K562 (cell line): ENCODE data around the gene GRIN2A. TPM values are rescaled to one million over a fixed set of nuclear protein-coding genes. Genes with fewer than 3 reads are reported as not detected.

ENCODE experiments used
- ATAC-seq: fragments of 200-7000 bp; cut with Tn5 transposase; 3 replicates; pipeline ENCODE4 v1.9.1; 2020; ENCODE audit warnings: moderate library complexity
- BruUV-seq: library from RNA; stranded (reverse); fragments of 400-500 nt; replicated peaks from 2 replicates; lab custom pipeline; 2021; lab: Mats Ljungman, UMichigan
- CTCF ChIA-PET: fragments of 300-600 bp; formaldehyde crosslinking; extraction: SDS; loops from one replicate; lab custom pipeline; 2021; ENCODE audit warnings: low intra/inter-chr PET ratio; lab: Yijun Ruan, JAX
- POLR2A ChIA-PET: fragments of 300-600, 350-650 bp; sonication (Branson Sonifier 250); formaldehyde crosslinking; extraction: SDS; loops from one replicate; lab custom pipeline; 2021; ENCODE audit warnings: antibody characterized with exemption, inconsistent platforms; lab: Yijun Ruan, JAX
- DNase-seq, 4 experiments: peaks; one replicate each; pipeline versions ENCODE4 v3.0.0 to v3.0.0-alpha.2; 2011 to 2018; ENCODE audit warnings: low spot score in 3 of 4, mixed read lengths in 3 of 4; ENCODE audit errors: extremely low read depth in 1 of 4
- FAIRE-seq: peaks from 2 replicates; lab custom pipeline; 2011; peaks lifted over from hg19 to GRCh38; lab: Jason Lieb, UNC
- H2AFZ ChIP-seq: 2 replicates; pipeline ENCODE4 v1.6.0; 2011; ENCODE audit warnings: low read depth, low read length, control low read depth, inconsistent platforms
- H3K27ac ChIP-seq: fragments of 200-600 bp; 3 replicates; pipeline ENCODE4 v1.8.0; 2011; ENCODE audit warnings: low read depth, mild to moderate bottlenecking, control low read depth, inconsistent platforms, low read length, moderate library complexity, mixed read lengths; ENCODE audit errors: extremely low read depth
- H3K27me3 ChIP-seq, 2 experiments: fragments of 300-600 bp in 1 of 2; 2 replicates in 1 of 2; 3 replicates in 1 of 2; pipeline versions ENCODE4 v1.6.0 to v1.8.0; 2011; ENCODE audit warnings: inconsistent platforms in 2 of 2, low read length in 2 of 2, mild to moderate bottlenecking in 1 of 2, mixed read lengths in 1 of 2, moderate library complexity in 1 of 2; ENCODE audit not compliant: control insufficient read depth in 2 of 2, insufficient read depth in 2 of 2
- H3K36me3 ChIP-seq: fragments of 300-600 bp; 3 replicates; pipeline ENCODE4 v1.8.0; 2011; ENCODE audit warnings: mild to moderate bottlenecking, low read length, inconsistent platforms; ENCODE audit not compliant: control insufficient read depth, insufficient read depth
- H3K4me1 ChIP-seq, 2 experiments: fragments of 200-600 bp in 1 of 2; replicated peaks in 1 of 2; 2 replicates in 1 of 2; 3 replicates in 1 of 2; pipeline versions ENCODE4 v1.5.1 to v1.8.0; 2011; ENCODE audit warnings: inconsistent platforms in 2 of 2, low read length in 2 of 2, mild to moderate bottlenecking in 1 of 2, mixed read lengths in 1 of 2, moderate library complexity in 1 of 2; ENCODE audit not compliant: control insufficient read depth in 2 of 2, insufficient read depth in 2 of 2
- H3K4me2 ChIP-seq: 2 replicates; pipeline ENCODE4 v1.6.1; 2011; ENCODE audit warnings: low read length, control low read depth, inconsistent platforms, mixed read lengths; ENCODE audit not compliant: insufficient read depth
- H3K4me3 ChIP-seq: fragments of 200-600 bp; sonication (generic), shearing (Covaris generic); 2 replicates; pipeline ENCODE4 v1.5.1; 2016; ENCODE audit warnings: control low read depth, inconsistent platforms
- H3K79me2 ChIP-seq: fragments of 200-600 bp; 3 replicates; pipeline ENCODE4 v1.8.0; 2011; ENCODE audit warnings: low read length, inconsistent platforms; ENCODE audit not compliant: control insufficient read depth, insufficient read depth
- H3K9ac ChIP-seq, 2 experiments: 2 replicates each; pipeline versions ENCODE4 v1.6.0 to v1.6.1; 2011; ENCODE audit warnings: low read depth in 2 of 2, low read length in 2 of 2, control low read depth in 1 of 2, inconsistent platforms in 1 of 2, mild to moderate bottlenecking in 1 of 2, mixed read lengths in 1 of 2; ENCODE audit not compliant: insufficient read depth in 1 of 2
- H3K9me1 ChIP-seq: one replicate; pipeline ENCODE4 v1.6.0; 2011; ENCODE audit warnings: inconsistent platforms, mild to moderate bottlenecking, low read length, moderate library complexity; ENCODE audit not compliant: control insufficient read depth, insufficient read depth
- H3K9me3 ChIP-seq: replicated peaks from 2 replicates; pipeline ENCODE4 v1.5.1; 2011; ENCODE audit warnings: low read depth, low read length, inconsistent platforms; ENCODE audit not compliant: control insufficient read depth, insufficient read depth
- H4K20me1 ChIP-seq: replicated peaks from 2 replicates; pipeline ENCODE4 v1.6.1; 2011; ENCODE audit warnings: low read length, inconsistent platforms, mixed read lengths; ENCODE audit not compliant: control insufficient read depth, insufficient read depth
- BRD4 ChIP-seq: fragments of 200-600 bp; sonication (generic); IDR thresholded peaks from 2 replicates; pipeline ENCODE4 v1.6.1; 2017; ENCODE audit warnings: inconsistent platforms
- CEBPG ChIP-seq, 3 experiments: fragments of 200-800 bp in 1 of 3; sonication (Bioruptor generic) in 1 of 3; sonication (generic) in 1 of 3; formaldehyde crosslinking in 1 of 3; IDR thresholded peaks in 2 of 3; conservative IDR thresholded peaks in 1 of 3; 2 replicates each; pipeline versions ENCODE4 v1.6.1 to v1.8.0; 2016 to 2022; ENCODE audit warnings: missing compliant biosample characterization in 2 of 3, missing genetic modification characterization in 2 of 3, mild to moderate bottlenecking in 1 of 3, missing genetic modification reagents in 1 of 3
- DDX20 ChIP-seq: fragments of 450-650 bp; IDR thresholded peaks from 2 replicates; pipeline ENCODE4 v1.6.1; 2016; ENCODE audit warnings: missing genetic modification characterization, low read depth, mild to moderate bottlenecking, missing compliant biosample characterization, moderate library complexity
- ESRRB ChIP-seq: fragments of 250-450 bp; sonication (Bioruptor Pico); IDR thresholded peaks from 2 replicates; pipeline ENCODE4 v1.5.0; 2020; ENCODE audit warnings: mild to moderate bottlenecking, moderate library complexity, borderline replicate concordance
- EWSR1 ChIP-seq: fragments of 450-650 bp; IDR thresholded peaks from 2 replicates; pipeline ENCODE4 v1.6.1; 2018; ENCODE audit warnings: borderline replicate concordance, mild to moderate bottlenecking, low read depth, moderate library complexity; ENCODE audit not compliant: partially characterized antibody
- MAZ ChIP-seq, 2 experiments: fragments of 450-650 bp in 1 of 2; sonication (generic) in 1 of 2; formaldehyde crosslinking; IDR thresholded peaks in 1 of 2; conservative IDR thresholded peaks in 1 of 2; 2 replicates each; pipeline versions ENCODE4 v1.4.0 to v1.5.0; 2020; ENCODE audit warnings: mild to moderate bottlenecking in 1 of 2, missing genetic modification reagents in 1 of 2
- MCM7 ChIP-seq, 2 experiments: fragments of 450-650 bp; IDR thresholded peaks; 2 replicates each; pipeline ENCODE4 v1.6.1; 2016 to 2018
- PCBP1 ChIP-seq: fragments of 200-400 bp; formaldehyde crosslinking; IDR thresholded peaks from 2 replicates; pipeline ENCODE4 v1.6.1; 2018; ENCODE audit warnings: mild to moderate bottlenecking, low read depth, low read length; ENCODE audit not compliant: poor library complexity, severe bottlenecking
- RBFOX2 ChIP-seq: fragments of 200-400 bp; formaldehyde crosslinking; IDR thresholded peaks from 2 replicates; pipeline ENCODE4 v1.6.1; 2017; ENCODE audit warnings: low read depth, mild to moderate bottlenecking, low read length, moderate library complexity
- SMARCE1 ChIP-seq: fragments of 450-650 bp; IDR thresholded peaks from 2 replicates; pipeline ENCODE4 v1.7.1; 2016; ENCODE audit warnings: mild to moderate bottlenecking
- SOX6 ChIP-seq: fragments of 450-650 bp; IDR thresholded peaks from 2 replicates; pipeline ENCODE4 v1.6.1; 2014; ENCODE audit warnings: mild to moderate bottlenecking
- SRSF3 ChIP-seq: fragments of 200-400 bp; formaldehyde crosslinking; IDR thresholded peaks from 2 replicates; pipeline ENCODE4 v1.6.1; 2016; ENCODE audit warnings: mild to moderate bottlenecking, low read length, moderate library complexity; ENCODE audit not compliant: insufficient read depth
- ZC3H11A ChIP-seq: IDR thresholded peaks from 2 replicates; pipeline ENCODE4 v1.6.1; 2012; ENCODE audit warnings: low read depth, low read length, improper control_type of control experiment
- ZNF140 ChIP-seq: fragments of 250-450 bp; sonication (Bioruptor Pico); IDR thresholded peaks from 2 replicates; pipeline ENCODE4 v1.8.0; 2021; ENCODE audit warnings: moderate library complexity, mild to moderate bottlenecking, inconsistent platforms
- ZNF224 ChIP-seq: sonication (generic); formaldehyde crosslinking; IDR thresholded peaks from 2 replicates; pipeline ENCODE4 v1.8.0; 2022; ENCODE audit warnings: mild to moderate bottlenecking, missing genetic modification reagents
- ZNF23 ChIP-seq: fragments of 250-450 bp; sonication (Bioruptor Pico); IDR thresholded peaks from 2 replicates; pipeline ENCODE4 v1.4.0; 2020; ENCODE audit warnings: mild to moderate bottlenecking
- ZNF41 ChIP-seq: fragments of 250-450 bp; sonication (Bioruptor Pico); conservative IDR thresholded peaks from 2 replicates; pipeline ENCODE4 v1.4.0; 2020; ENCODE audit warnings: mild to moderate bottlenecking
- ZNF431 ChIP-seq: sonication (generic); formaldehyde crosslinking; IDR thresholded peaks from 2 replicates; pipeline ENCODE4 v1.8.0; 2022; ENCODE audit warnings: mild to moderate bottlenecking, missing genetic modification reagents
- WGBS: fragments of 100-300 bp; shearing (Covaris generic); methylation state at CpG from one replicate; pipeline ENCODE4 v1.1.6; 2016; ENCODE audit warnings: low coverage, mixed read lengths; ENCODE audit not compliant: insufficient coverage; ENCODE audit errors: missing lambda C conversion rate; 5-methylcytosine and 5-hydroxymethylcytosine counted together
- in situ Hi-C: fragments of 300-500 bp; cut with MboI; formaldehyde crosslinking; loops from 4 replicates; pipeline ENCODE4 v1.15.0; 2018; ENCODE audit warnings: inconsistent platforms, mixed read lengths
- intact Hi-C: fragments of 100-400 bp; cut with micrococcal nuclease; formaldehyde crosslinking; loops from 2 replicates; pipeline ENCODE4 v1.14.2; 2022
- polyA plus RNA-seq, 8 experiments: library from polyadenylated mRNA; depleted of rRNA in 4 of 8; stranded (reverse) in 5 of 8; unstranded in 3 of 8; fragments of >200 nt; fragmentation: Nextera tagmentation in 2 of 8; fragmentation: Illumina TruSeq in 1 of 8; extraction: Ambion mirVana in 2 of 8; extraction: Trizol in 1 of 8; gene quantifications; 2 replicates each; pipeline versions ENCODE4 v1.2.1 to v1.2.3, GENCODE V29; 2011 to 2014; ENCODE audit warnings: inconsistent platforms in 1 of 8, missing spikeins in 1 of 8
- total RNA-seq, 7 experiments: library from RNA; depleted of rRNA in 6 of 7; stranded (reverse); fragments of >200 nt in 6 of 7; fragmentation: Illumina TruSeq in 2 of 7; extraction: Trizol in 2 of 7; gene quantifications; 2 replicates each; pipeline versions ENCODE4 v1.2.1 to v1.2.3, GENCODE V29; 2011 to 2021; ENCODE audit warnings: low replicate concordance in 1 of 7
- TF ChIP-seq, protein P1 (sequence below): fragments of 250-450 bp; sonication (Bioruptor Pico); IDR thresholded peaks from 2 replicates; pipeline ENCODE4 v1.4.0; 2020; ENCODE audit warnings: mild to moderate bottlenecking, moderate library complexity
- TF ChIP-seq, protein P2 (sequence below), 2 experiments: fragments of 450-650 bp in 1 of 2; sonication (generic) in 1 of 2; formaldehyde crosslinking; conservative IDR thresholded peaks; 2 replicates each; pipeline versions ENCODE4 v1.4.0 to v1.8.1; 2020 to 2022; ENCODE audit warnings: mild to moderate bottlenecking in 1 of 2, missing genetic modification reagents in 1 of 2

GRIN2A gene
- total and polyA plus RNA-seq, 9 of the 15 experiments (the other 6 are each of a cell fraction or from before 2014, with no cell fraction given): not detected

DNA sequence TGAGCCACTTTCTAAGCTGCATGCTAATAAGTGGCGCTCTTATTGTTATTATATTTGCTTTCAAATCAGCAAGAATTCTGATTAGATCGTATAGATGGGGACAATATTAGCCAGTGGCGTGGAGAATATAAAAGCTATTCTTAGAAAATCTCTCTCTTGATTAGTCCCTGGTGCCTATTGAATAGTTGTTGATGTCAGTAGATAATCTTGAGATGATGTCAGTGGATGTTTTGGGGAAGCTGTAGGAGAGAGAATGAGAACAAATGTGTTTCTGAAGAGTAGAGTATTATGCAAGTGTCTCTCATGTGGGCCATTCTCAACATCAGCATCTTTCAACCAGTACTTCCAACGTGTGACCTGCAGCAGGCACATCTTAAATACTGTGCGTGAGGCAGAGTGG, 445.7 kb downstream of the GRIN2A start:
- 3% methylated on average over 5 of the region's 5 CpGs for WGBS
- no peak for DNase-seq
- no peak for TF ChIP-seq ZNF41 (CRISPR knock-in tag)
- no peak for TF ChIP-seq ZNF23
- no peak for TF ChIP-seq DDX20 (tag)
- no peak for TF ChIP-seq BRD4
- TF ChIP-seq MAZ (CRISPR knock-in tag; conservative IDR thresholded peaks at IDR 0.05 in 1 of 2, IDR thresholded peaks at IDR 0.05 in 1 of 2): no peak
- no peak for TF ChIP-seq ZNF224 (CRISPR knock-in tag)
- no peak for TF ChIP-seq SOX6
- TF ChIP-seq ZC3H11A: no peak
- no peak for TF ChIP-seq MCM7 (IDR thresholded peaks at IDR 0.05)
- TF ChIP-seq CEBPG (CRISPR knock-in tag; IDR thresholded peaks at IDR 0.05): no peak
- no peak for TF ChIP-seq CEBPG (tag; conservative IDR thresholded peaks at IDR 0.05 in 1 of 2, IDR thresholded peaks at IDR 0.05 in 1 of 2)
- no peak for TF ChIP-seq ZNF431 (CRISPR knock-in tag)
- no peak for TF ChIP-seq SRSF3
- TF ChIP-seq ZNF140: no peak
- TF ChIP-seq, protein P1, sequence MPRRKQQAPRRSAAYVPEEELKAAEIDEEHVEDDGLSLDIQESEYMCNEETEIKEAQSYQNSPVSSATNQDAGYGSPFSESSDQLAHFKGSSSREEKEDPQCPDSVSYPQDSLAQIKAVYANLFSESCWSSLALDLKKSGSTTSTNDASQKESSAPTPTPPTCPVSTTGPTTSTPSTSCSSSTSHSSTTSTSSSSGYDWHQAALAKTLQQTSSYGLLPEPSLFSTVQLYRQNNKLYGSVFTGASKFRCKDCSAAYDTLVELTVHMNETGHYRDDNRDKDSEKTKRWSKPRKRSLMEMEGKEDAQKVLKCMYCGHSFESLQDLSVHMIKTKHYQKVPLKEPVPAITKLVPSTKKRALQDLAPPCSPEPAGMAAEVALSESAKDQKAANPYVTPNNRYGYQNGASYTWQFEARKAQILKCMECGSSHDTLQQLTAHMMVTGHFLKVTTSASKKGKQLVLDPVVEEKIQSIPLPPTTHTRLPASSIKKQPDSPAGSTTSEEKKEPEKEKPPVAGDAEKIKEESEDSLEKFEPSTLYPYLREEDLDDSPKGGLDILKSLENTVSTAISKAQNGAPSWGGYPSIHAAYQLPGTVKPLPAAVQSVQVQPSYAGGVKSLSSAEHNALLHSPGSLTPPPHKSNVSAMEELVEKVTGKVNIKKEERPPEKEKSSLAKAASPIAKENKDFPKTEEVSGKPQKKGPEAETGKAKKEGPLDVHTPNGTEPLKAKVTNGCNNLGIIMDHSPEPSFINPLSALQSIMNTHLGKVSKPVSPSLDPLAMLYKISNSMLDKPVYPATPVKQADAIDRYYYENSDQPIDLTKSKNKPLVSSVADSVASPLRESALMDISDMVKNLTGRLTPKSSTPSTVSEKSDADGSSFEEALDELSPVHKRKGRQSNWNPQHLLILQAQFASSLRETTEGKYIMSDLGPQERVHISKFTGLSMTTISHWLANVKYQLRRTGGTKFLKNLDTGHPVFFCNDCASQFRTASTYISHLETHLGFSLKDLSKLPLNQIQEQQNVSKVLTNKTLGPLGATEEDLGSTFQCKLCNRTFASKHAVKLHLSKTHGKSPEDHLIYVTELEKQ (CRISPR knock-in tag): no peak
- TF ChIP-seq, protein P2, sequence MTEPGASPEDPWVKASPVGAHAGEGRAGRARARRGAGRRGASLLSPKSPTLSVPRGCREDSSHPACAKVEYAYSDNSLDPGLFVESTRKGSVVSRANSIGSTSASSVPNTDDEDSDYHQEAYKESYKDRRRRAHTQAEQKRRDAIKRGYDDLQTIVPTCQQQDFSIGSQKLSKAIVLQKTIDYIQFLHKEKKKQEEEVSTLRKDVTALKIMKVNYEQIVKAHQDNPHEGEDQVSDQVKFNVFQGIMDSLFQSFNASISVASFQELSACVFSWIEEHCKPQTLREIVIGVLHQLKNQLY (CRISPR knock-in tag; conservative IDR thresholded peaks at IDR 0.05): no peak
- TF ChIP-seq RBFOX2: no peak
- no peak for TF ChIP-seq SMARCE1
- TF ChIP-seq PCBP1: no peak
- no peak for TF ChIP-seq ESRRB (CRISPR knock-in tag)
- no peak for TF ChIP-seq EWSR1
- Histone ChIP-seq H3K27me3 (no peaks in the 10 kb centered on the region), H3K9ac (no peak overlapping the region), H3K79me2 (no peaks in the 10 kb centered on the region), H3K4me3 (no peak overlapping the region), H3K36me3 (no peaks in the 10 kb centered on the region), H3K4me1 (no peaks in the 10 kb centered on the region), H3K4me2 (no peak overlapping the region), H3K9me3 (no peaks in the 10 kb centered on the region), H3K27ac (no peak overlapping the region), H4K20me1 (no peaks in the 10 kb centered on the region), H2AFZ (no peak overlapping the region), H3K9me1 (no peaks in the 10 kb centered on the region)
- POLR2A ChIA-PET: interaction anchor here (0.7 kb wide), 1 partner anchor 13 kb away, joined by 3 read pairs; no protein-coding TSS in a partner anchor
- BruUV-seq: no TSS peak
- CTCF ChIA-PET: no interaction called here
- intact Hi-C loops (no loop called here), in situ Hi-C loops (no loop called here)
- FAIRE-seq: no peak
- no peak for ATAC-seq
